Choroid plexus epithelial cell (primary cell): ENCODE results near the gene CDK2AP2.
"Not testable (repeated sequence)": the region's sequence is repeated elsewhere in the genome, so short reads cannot be mapped to it uniquely, and the experiment has no call there.

Experiments
- DNase-seq: peaks from one replicate; pipeline ENCODE4 v3.0.0-alpha.2; 2010; ENCODE audit warnings: low read depth
- H3K4me3 ChIP-seq: 2 replicates; pipeline ENCODE4 v1.5.1; 2011; ENCODE audit warnings: low read depth, mild to moderate bottlenecking, control low read depth, low read length, moderate library complexity
- CTCF ChIP-seq: conservative IDR thresholded peaks from 2 replicates; pipeline ENCODE4 v1.5.1; 2011; ENCODE audit warnings: low read depth, mild to moderate bottlenecking, control low read depth, inconsistent platforms, low read length, moderate library complexity

Gene CDK2AP2

GRCh38 chr11:67470337-67471002, 37.5 kb downstream of the CDK2AP2 start:
- no peak for TF ChIP-seq CTCF
- H3K4me3 ChIP-seq = no peak overlapping the region
- no peak for DNase-seq

GRCh38 chr11:67469508-67469811, 38.5 kb downstream of the CDK2AP2 start:
- no peak for DNase-seq
- TF ChIP-seq CTCF = no peak
- H3K4me3 ChIP-seq = peak overlapping the region; percentile 83

DNA sequence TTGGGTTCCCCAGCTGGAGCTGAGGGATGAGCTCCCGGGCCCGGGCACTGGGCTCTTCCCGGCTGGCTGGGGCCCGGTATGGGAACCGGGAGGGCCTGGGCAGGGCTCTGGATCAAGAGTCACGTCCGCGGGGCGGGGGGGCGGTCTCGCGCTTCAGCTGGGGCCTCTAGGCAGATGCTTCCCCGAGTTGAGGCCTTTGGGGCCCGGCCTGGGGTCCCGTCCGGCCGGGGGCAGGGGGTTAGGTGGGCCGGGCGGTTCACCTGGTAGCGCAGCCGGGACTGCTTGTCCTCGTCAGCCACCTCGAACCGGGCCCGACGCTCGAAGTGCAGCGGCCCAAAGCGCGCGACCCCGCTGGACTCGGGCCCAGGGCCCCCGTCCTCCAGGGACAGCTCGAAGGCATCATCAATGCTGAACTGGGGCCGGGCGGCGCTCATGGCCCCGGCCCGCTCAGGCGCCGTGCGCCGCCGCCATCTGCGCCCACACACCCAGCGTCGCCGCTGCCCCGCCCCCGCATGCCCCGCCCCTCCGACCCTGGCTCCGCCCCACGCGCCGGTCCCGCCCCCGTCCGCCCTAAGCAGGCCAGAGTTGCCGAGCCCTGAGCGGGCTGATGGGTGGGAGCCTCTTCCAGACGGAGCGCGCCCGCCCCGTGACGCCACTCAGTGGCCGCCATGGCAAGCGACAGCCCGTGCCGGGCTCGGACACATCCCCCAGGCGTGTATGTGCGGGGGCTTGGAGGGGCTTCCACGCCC, 39.0 kb downstream of the CDK2AP2 start, which contains the start of gene TMEM134:
Gene TMEM134, minus strand, starts transcription at position 493 of the 749 bp plus-strand sequence. Its CDS starts 59 bp downstream, at position 434.
- peak; percentile 93 for DNase-seq
- peak; percentile 38 for TF ChIP-seq CTCF
- peak within 1 kb of the TSS; percentile 83 for H3K4me3 ChIP-seq

GRCh38 chr11:67468456-67468758, 39.6 kb downstream of the CDK2AP2 start:
- DNase-seq = no peak
- no peak for TF ChIP-seq CTCF
- peak overlapping the region; percentile 83 for H3K4me3 ChIP-seq

- TF ChIP-seq CTCF = no peak
- no peak for DNase-seq
- peak overlapping the region; percentile 83 for H3K4me3 ChIP-seq
These were observed 39.9 kb downstream of the CDK2AP2 start for GRCh38 chr11:67468056-67468455.

DNA sequence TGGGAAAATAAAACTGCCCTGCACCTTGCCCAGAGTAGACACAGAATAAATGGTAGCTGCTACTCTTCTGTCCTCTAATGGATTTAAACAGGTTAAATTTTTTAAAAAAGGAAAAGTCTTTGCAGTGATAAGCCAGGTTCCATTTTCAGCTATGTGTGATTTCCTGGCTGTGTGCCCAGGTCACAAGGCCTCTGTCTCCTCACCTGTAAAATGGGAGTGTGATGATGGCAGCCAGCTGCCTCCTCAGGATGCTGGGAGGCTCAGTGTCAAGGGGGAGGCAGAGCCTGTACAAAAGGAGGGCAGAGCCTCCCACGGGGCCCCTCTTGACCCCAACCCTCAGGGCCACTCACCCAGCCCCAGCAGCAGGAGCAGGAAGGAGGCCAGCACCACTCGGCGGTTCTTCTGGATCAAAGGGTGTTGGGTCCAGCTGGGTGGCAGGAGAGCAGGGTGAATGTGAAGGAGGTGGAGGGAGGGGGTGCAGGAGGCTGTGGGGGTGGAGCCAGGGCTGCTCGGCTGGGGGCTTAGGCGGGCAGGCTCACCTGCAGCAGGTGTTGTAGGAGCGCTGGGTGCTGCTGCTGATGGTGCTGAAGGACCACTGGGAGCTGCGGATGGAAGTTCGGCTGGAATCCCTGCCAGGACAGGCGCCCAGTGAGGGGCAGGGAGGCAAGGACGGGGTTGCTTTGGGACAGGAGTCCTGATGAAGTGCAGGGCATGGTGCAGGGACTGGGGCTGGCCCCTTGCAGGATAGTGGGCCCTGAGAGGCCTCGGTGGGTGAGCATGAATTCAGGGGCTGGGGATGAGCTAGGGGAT, 40.8 kb downstream of the CDK2AP2 start:
- no peak overlapping the region for H3K4me3 ChIP-seq
- no peak for TF ChIP-seq CTCF
- DNase-seq = no peak

- DNase-seq = no peak
- no peak for TF ChIP-seq CTCF
- H3K4me3 ChIP-seq = no peak overlapping the region
These were observed 41.6 kb downstream of the CDK2AP2 start for GRCh38 chr11:67466367-67466766.

DNA sequence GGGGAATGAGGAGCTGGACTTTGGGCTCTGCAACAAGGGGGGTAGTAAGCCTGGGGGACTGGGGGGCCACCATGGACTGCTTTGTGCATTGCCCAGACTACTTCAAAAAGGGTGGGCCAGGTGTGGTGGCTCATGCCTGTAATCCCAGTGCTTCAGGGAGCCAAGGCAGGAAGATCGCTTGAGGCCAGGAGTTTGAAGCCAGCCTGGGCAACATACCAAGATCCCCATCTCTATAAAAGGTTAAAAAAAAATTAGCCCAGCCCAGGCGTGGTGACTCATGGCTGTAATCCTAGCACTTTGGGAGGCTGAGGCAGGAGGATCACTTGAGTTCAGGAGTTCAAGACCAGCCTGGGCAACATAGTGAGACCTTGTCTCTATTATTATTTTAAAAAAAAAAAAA, 42.4 kb downstream of the CDK2AP2 start:
- DNase-seq = not testable (repeated sequence)
- peak overlapping the region; percentile 79 for H3K4me3 ChIP-seq
